HEK293 (cell line): ENCODE data around the gene TMEM127.

Experiments
- CTCF ChIA-PET: fragments of 350-600 bp; formaldehyde crosslinking; extraction: SDS; loops from one replicate; lab custom pipeline; 2021; ENCODE audit warnings: antibody characterized with exemption; lab: Yijun Ruan, JAX
- POLR2A ChIA-PET: fragments of 300-600 bp; formaldehyde crosslinking; extraction: SDS; loops from one replicate; lab custom pipeline; 2020; ENCODE audit warnings: antibody characterized with exemption, inconsistent platforms; lab: Yijun Ruan, JAX
- H3K27ac ChIP-seq: fragments of 200-500 bp; sonication (Bioruptor generic); 2 replicates; pipeline ENCODE4 v1.5.1; 2014; ENCODE audit warnings: low read depth, low read length, control low read depth, inconsistent platforms; ENCODE audit errors: extremely low read depth
- H3K36me3 ChIP-seq, 2 experiments: fragments of 200-500 bp in 1 of 2; sonication (Bioruptor generic) in 1 of 2; 1 replicate in 1 of 2; 2 replicates in 1 of 2; pipeline ENCODE4 v1.5.1; 2014 to 2017; ENCODE audit warnings: inconsistent platforms in 2 of 2, low read length in 2 of 2; ENCODE audit not compliant: control insufficient read depth in 2 of 2, insufficient read depth in 1 of 2
- H3K4me1 ChIP-seq: fragments of 200-500 bp; sonication (Bioruptor generic); 2 replicates; pipeline ENCODE4 v1.5.1; 2014; ENCODE audit warnings: mild to moderate bottlenecking, low read length, inconsistent platforms; ENCODE audit not compliant: control insufficient read depth, insufficient read depth
- H3K4me3 ChIP-seq: 2 replicates; pipeline ENCODE4 v1.5.1; 2011; ENCODE audit warnings: low read depth, mild to moderate bottlenecking, control low read depth, low read length, moderate library complexity
- H3K9me3 ChIP-seq: fragments of 200-500 bp; sonication (Bioruptor generic); 2 replicates; pipeline ENCODE4 v1.5.1; 2014; ENCODE audit warnings: low read depth, low read length, inconsistent platforms; ENCODE audit not compliant: control insufficient read depth, insufficient read depth
- BCL11B ChIP-seq: fragments of 450-650 bp; formaldehyde crosslinking; IDR thresholded peaks from 2 replicates; pipeline ENCODE4 v1.5.1; 2016; ENCODE audit warnings: low read depth, missing biosample characterization, missing genetic modification characterization
- FEZF1 ChIP-seq: fragments of 450-650 bp; formaldehyde crosslinking; IDR thresholded peaks from 2 replicates; pipeline ENCODE4 v1.5.1; 2016; ENCODE audit warnings: missing biosample characterization, missing genetic modification characterization
- GLIS2 ChIP-seq: fragments of 450-650 bp; formaldehyde crosslinking; IDR thresholded peaks from 2 replicates; pipeline ENCODE4 v1.5.1; 2016; ENCODE audit warnings: missing biosample characterization, missing genetic modification characterization
- MYNN ChIP-seq: fragments of 450-650 bp; formaldehyde crosslinking; IDR thresholded peaks from 2 replicates; pipeline ENCODE4 v1.5.1; 2016; ENCODE audit warnings: missing biosample characterization, missing genetic modification characterization, borderline replicate concordance
- OSR2 ChIP-seq: fragments of 450-650 bp; formaldehyde crosslinking; IDR thresholded peaks from 2 replicates; pipeline ENCODE4 v1.5.1; 2016; ENCODE audit warnings: missing biosample characterization, missing genetic modification characterization
- PRDM10 ChIP-seq: fragments of 450-650 bp; formaldehyde crosslinking; IDR thresholded peaks from 2 replicates; pipeline ENCODE4 v1.5.1; 2016; ENCODE audit warnings: missing biosample characterization, missing genetic modification characterization
- SP7 ChIP-seq: fragments of 450-650 bp; formaldehyde crosslinking; IDR thresholded peaks from 2 replicates; pipeline ENCODE4 v1.5.1; 2016; ENCODE audit warnings: missing biosample characterization, missing genetic modification characterization
- WT1 ChIP-seq: fragments of 450-650 bp; formaldehyde crosslinking; IDR thresholded peaks from 2 replicates; pipeline ENCODE4 v1.5.1; 2016; ENCODE audit warnings: missing biosample characterization, missing genetic modification characterization
- ZBTB26 ChIP-seq: fragments of 450-650 bp; formaldehyde crosslinking; optimal IDR thresholded peaks from 2 replicates; pipeline ENCODE3; 2016; ENCODE audit warnings: missing biosample characterization, mild to moderate bottlenecking, missing genetic modification characterization
- ZNF121 ChIP-seq: fragments of 450-650 bp; formaldehyde crosslinking; IDR thresholded peaks from 2 replicates; pipeline ENCODE4 v1.5.1; 2016; ENCODE audit warnings: missing biosample characterization, missing genetic modification characterization
- ZNF140 ChIP-seq: fragments of 450-650 bp; formaldehyde crosslinking; IDR thresholded peaks from 2 replicates; pipeline ENCODE4 v1.5.1; 2016; ENCODE audit warnings: missing biosample characterization, missing genetic modification characterization
- ZNF223 ChIP-seq: fragments of 450-650 bp; formaldehyde crosslinking; IDR thresholded peaks from 2 replicates; pipeline ENCODE4 v1.5.1; 2016; ENCODE audit warnings: missing biosample characterization, missing genetic modification characterization
- ZNF23 ChIP-seq: fragments of 450-650 bp; formaldehyde crosslinking; IDR thresholded peaks from 2 replicates; pipeline ENCODE4 v1.5.1; 2016; ENCODE audit warnings: missing biosample characterization, missing genetic modification characterization, borderline replicate concordance
- ZNF266 ChIP-seq: fragments of 450-650 bp; formaldehyde crosslinking; IDR thresholded peaks from 2 replicates; pipeline ENCODE4 v1.5.1; 2016; ENCODE audit warnings: missing biosample characterization, missing genetic modification characterization, low read depth
- ZNF324 ChIP-seq: fragments of 450-650 bp; formaldehyde crosslinking; IDR thresholded peaks from 2 replicates; pipeline ENCODE4 v1.5.1; 2016; ENCODE audit warnings: missing biosample characterization, missing genetic modification characterization
- ZNF521 ChIP-seq: fragments of 450-650 bp; formaldehyde crosslinking; IDR thresholded peaks from 2 replicates; pipeline ENCODE4 v1.5.1; 2017; ENCODE audit warnings: missing biosample characterization, mild to moderate bottlenecking, missing genetic modification characterization
- ZNF600 ChIP-seq: fragments of 450-650 bp; formaldehyde crosslinking; IDR thresholded peaks from 2 replicates; pipeline ENCODE4 v1.5.1; 2016; ENCODE audit warnings: missing biosample characterization, missing genetic modification characterization
- ZNF629 ChIP-seq: fragments of 450-650 bp; formaldehyde crosslinking; IDR thresholded peaks from 2 replicates; pipeline ENCODE4 v1.5.1; 2017; ENCODE audit warnings: missing biosample characterization, missing genetic modification characterization
- ZNF660 ChIP-seq: fragments of 450-650 bp; IDR thresholded peaks from 2 replicates; pipeline ENCODE4 v1.5.1; 2018; ENCODE audit warnings: missing biosample characterization, mild to moderate bottlenecking, missing genetic modification characterization
- TF ChIP-seq, protein P1 (sequence below): fragments of 450-650 bp; formaldehyde crosslinking; IDR thresholded peaks from 2 replicates; pipeline ENCODE4 v1.5.1; 2016; ENCODE audit warnings: missing biosample characterization, missing genetic modification characterization
- TF ChIP-seq, protein P2 (sequence below): fragments of 450-650 bp; formaldehyde crosslinking; IDR thresholded peaks from 2 replicates; pipeline ENCODE4 v1.5.1; 2017; ENCODE audit warnings: missing biosample characterization, mild to moderate bottlenecking, missing genetic modification characterization, moderate library complexity

Gene TMEM127

DNA sequence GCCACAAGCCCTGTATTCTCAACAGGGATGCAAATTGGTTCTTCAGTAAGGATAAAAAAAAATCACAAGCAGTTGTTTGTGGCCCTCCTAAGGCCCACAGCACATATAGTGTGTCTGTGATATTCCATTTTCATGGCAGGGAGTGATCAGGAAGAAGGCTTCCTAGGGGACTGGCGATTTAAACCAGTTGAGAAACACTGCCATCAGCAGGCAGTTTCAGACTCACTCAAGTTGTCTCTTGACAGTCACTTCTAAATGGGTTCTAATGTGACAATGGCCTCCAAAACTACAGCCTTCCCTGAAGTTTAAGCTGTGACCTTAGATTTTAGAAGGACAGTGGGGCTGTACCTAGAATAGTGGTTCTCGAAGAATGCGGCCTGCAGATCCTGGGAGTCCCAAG, 6.2 kb upstream of the TMEM127 start:
- H3K4me1 ChIP-seq: no peaks in the 10 kb centered on the region
- H3K36me3 ChIP-seq: peaks cover 38 to 90% of the 10 kb centered on the region in 2 experiments
- no peaks in the 10 kb centered on the region for H3K9me3 ChIP-seq
- CTCF ChIA-PET: interaction anchor here (0.7 kb wide), 1 partner anchor 180 kb away, joined by 3 read pairs; no protein-coding TSS in a partner anchor
- POLR2A ChIA-PET: no interaction called here
- H3K27ac ChIP-seq: no peak overlapping the region
- TF ChIP-seq ZNF266 (tag by site-specific recombination): no peak
- TF ChIP-seq ZNF600: peak; percentile 27; the same call in 1 of the 2 replicates
- H3K4me3 ChIP-seq: no peak overlapping the region

- H3K27ac ChIP-seq: no peak overlapping the region
- ChIA-PET CTCF (interaction anchor here (0.5 to 1.6 kb wide), 16 partner anchors 18 to 380 kb away, joined by 3 to 6 read pairs (median 4); partner anchors contain the start of genes ASTL and STARD7), POLR2A (interaction anchor here (0.6 to 2.1 kb wide), 9 partner anchors 9 to 371 kb away, joined by 3 to 30 read pairs (median 5); partner anchors contain the start of genes KANSL3 and STARD7)
- H3K4me3 ChIP-seq: peak overlapping the region; percentile 95
- H3K9me3 ChIP-seq: no peaks in the 10 kb centered on the region
- peaks cover 17 to 64% of the 10 kb centered on the region in 2 experiments for H3K36me3 ChIP-seq
- 0 out of 2 replicates have a peak, but pooled peaks cover 3% of the 10 kb centered on the region for H3K4me1 ChIP-seq
- TF ChIP-seq, protein P1, sequence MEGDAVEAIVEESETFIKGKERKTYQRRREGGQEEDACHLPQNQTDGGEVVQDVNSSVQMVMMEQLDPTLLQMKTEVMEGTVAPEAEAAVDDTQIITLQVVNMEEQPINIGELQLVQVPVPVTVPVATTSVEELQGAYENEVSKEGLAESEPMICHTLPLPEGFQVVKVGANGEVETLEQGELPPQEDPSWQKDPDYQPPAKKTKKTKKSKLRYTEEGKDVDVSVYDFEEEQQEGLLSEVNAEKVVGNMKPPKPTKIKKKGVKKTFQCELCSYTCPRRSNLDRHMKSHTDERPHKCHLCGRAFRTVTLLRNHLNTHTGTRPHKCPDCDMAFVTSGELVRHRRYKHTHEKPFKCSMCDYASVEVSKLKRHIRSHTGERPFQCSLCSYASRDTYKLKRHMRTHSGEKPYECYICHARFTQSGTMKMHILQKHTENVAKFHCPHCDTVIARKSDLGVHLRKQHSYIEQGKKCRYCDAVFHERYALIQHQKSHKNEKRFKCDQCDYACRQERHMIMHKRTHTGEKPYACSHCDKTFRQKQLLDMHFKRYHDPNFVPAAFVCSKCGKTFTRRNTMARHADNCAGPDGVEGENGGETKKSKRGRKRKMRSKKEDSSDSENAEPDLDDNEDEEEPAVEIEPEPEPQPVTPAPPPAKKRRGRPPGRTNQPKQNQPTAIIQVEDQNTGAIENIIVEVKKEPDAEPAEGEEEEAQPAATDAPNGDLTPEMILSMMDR: 0 out of 2 replicates have a peak, but pooled peaks have one; percentile 15
- no peak for TF ChIP-seq ZNF121
Measured at GRCh38 chr2:96267159-96267971, 1.6 kb upstream of the TMEM127 start.

- Histone ChIP-seq H3K36me3 (peaks cover 11 to 55% of the 10 kb centered on the region in 2 experiments; a peak in 2 of 3 replicates), H3K27ac (peak overlapping the region; percentile 67), H3K4me1 (peaks cover 9% of the 10 kb centered on the region), H3K4me3 (peak overlapping the region; percentile 95), H3K9me3 (no peaks in the 10 kb centered on the region)
- CTCF ChIA-PET: interaction anchor here (0.6 to 2.4 kb wide), 7 partner anchors 38 to 272 kb away, joined by 3 to 7 read pairs (median 4); partner anchors contain the start of gene ASTL
- POLR2A ChIA-PET: interaction anchor here (0.6 to 2.1 kb wide), 11 partner anchors 8 to 265 kb away, joined by 3 to 30 read pairs (median 4); partner anchors contain the start of genes SNRNP200 and STARD7
- TF ChIP-seq ZNF629 (tag by site-specific recombination): no peak
- TF ChIP-seq, protein P2, sequence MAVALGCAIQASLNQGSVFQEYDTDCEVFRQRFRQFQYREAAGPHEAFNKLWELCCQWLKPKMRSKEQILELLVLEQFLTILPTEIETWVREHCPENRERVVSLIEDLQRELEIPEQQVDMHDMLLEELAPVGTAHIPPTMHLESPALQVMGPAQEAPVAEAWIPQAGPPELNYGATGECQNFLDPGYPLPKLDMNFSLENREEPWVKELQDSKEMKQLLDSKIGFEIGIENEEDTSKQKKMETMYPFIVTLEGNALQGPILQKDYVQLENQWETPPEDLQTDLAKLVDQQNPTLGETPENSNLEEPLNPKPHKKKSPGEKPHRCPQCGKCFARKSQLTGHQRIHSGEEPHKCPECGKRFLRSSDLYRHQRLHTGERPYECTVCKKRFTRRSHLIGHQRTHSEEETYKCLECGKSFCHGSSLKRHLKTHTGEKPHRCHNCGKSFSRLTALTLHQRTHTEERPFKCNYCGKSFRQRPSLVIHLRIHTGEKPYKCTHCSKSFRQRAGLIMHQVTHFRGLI (tag by site-specific recombination): 0 out of 2 replicates have a peak, but pooled peaks have one; percentile 16
- TF ChIP-seq GLIS2 (tag by site-specific recombination): peak; percentile 47
- no peak for TF ChIP-seq OSR2
- TF ChIP-seq BCL11B (tag by site-specific recombination): 0 out of 2 replicates have a peak, but pooled peaks have one; percentile 27
- TF ChIP-seq ZNF660 (tag by site-specific recombination): no peak
- TF ChIP-seq ZNF23 (tag by site-specific recombination): no peak
- no peak for TF ChIP-seq MYNN
- TF ChIP-seq SP7: no peak
- TF ChIP-seq ZNF521 (tag by site-specific recombination): no peak
- no peak for TF ChIP-seq ZNF223
- 0 out of 2 replicates have a peak, but pooled peaks have one; percentile 11 for TF ChIP-seq WT1 (tag by site-specific recombination)
- peak; percentile 38; the same call in 1 of the 2 replicates for TF ChIP-seq PRDM10
- TF ChIP-seq ZBTB26 (tag by site-specific recombination): no peak
- TF ChIP-seq FEZF1 (tag by site-specific recombination): no peak
- no peak for TF ChIP-seq ZNF324 (tag by site-specific recombination)
- TF ChIP-seq ZNF140 (tag by site-specific recombination): no peak
Measured at GRCh38 chr2:96265349-96265839, 403 bp downstream of the TMEM127 start.
